HL-60 (cell line): Measurements from ENCODE around the gene RBFOX2.

ENCODE experiments used
- DNase-seq, 2 experiments: peaks; one replicate each; pipeline ENCODE4 v3.0.0-alpha.2; 2010 to 2020; ENCODE audit warnings: low read depth in 1 of 2, low spot score in 1 of 2
- H3K27ac ChIP-seq: fragments of 250-450 bp; sonication (Bioruptor Pico); replicated peaks from 2 replicates; pipeline ENCODE4 v1.5.1; 2020; ENCODE audit warnings: mild to moderate bottlenecking, moderate library complexity
- H3K27me3 ChIP-seq: fragments of 250-450 bp; sonication (Bioruptor Pico); 2 replicates; pipeline ENCODE4 v1.5.1; 2021; ENCODE audit warnings: mild to moderate bottlenecking, moderate library complexity; ENCODE audit not compliant: insufficient read depth, poor library complexity, severe bottlenecking
- H3K4me3 ChIP-seq: replicated peaks from 2 replicates; pipeline ENCODE4 v1.5.1; 2011; ENCODE audit warnings: mild to moderate bottlenecking, control low read depth, low read length; ENCODE audit not compliant: insufficient read depth
- GABPA ChIP-seq: IDR thresholded peaks from 2 replicates; pipeline ENCODE4 v1.6.1; 2012; ENCODE audit warnings: low read depth
- POLR2AphosphoS5 ChIP-seq: IDR thresholded peaks from 2 replicates; pipeline ENCODE4 v1.6.1; 2012; ENCODE audit warnings: low read depth
- SPI1 ChIP-seq: IDR thresholded peaks from 2 replicates; pipeline ENCODE4 v1.6.1; 2012; ENCODE audit warnings: low read depth, mild to moderate bottlenecking, borderline replicate concordance
- TF ChIP-seq, protein P1 (sequence below): IDR thresholded peaks from one replicate; pipeline ENCODE4 v1.5.1; 2011; ENCODE audit warnings: low read length, control low read depth, inconsistent platforms; ENCODE audit not compliant: insufficient read depth
- TF ChIP-seq, protein P2 (sequence below): IDR thresholded peaks from 2 replicates; pipeline ENCODE4 v1.6.1; 2012; ENCODE audit warnings: low read depth; ENCODE audit not compliant: insufficient replicate concordance

The RBFOX2 gene

GRCh38 chr22:35978889-35979288 lies 49.7 kb downstream of the RBFOX2 start:
- Histone ChIP-seq H3K27ac (no peak overlapping the region), H3K27me3 (peaks cover 13% of the 10 kb centered on the region), H3K4me3 (no peak overlapping the region)
- TF ChIP-seq GABPA = no peak
- no peak for DNase-seq

GRCh38 chr22:35978201-35978600 lies 50.4 kb downstream of the RBFOX2 start:
- H3K27ac ChIP-seq = no peak overlapping the region
- H3K4me3 ChIP-seq = no peak overlapping the region
- TF ChIP-seq, protein P1, sequence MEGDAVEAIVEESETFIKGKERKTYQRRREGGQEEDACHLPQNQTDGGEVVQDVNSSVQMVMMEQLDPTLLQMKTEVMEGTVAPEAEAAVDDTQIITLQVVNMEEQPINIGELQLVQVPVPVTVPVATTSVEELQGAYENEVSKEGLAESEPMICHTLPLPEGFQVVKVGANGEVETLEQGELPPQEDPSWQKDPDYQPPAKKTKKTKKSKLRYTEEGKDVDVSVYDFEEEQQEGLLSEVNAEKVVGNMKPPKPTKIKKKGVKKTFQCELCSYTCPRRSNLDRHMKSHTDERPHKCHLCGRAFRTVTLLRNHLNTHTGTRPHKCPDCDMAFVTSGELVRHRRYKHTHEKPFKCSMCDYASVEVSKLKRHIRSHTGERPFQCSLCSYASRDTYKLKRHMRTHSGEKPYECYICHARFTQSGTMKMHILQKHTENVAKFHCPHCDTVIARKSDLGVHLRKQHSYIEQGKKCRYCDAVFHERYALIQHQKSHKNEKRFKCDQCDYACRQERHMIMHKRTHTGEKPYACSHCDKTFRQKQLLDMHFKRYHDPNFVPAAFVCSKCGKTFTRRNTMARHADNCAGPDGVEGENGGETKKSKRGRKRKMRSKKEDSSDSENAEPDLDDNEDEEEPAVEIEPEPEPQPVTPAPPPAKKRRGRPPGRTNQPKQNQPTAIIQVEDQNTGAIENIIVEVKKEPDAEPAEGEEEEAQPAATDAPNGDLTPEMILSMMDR = no peak
- TF ChIP-seq POLR2AphosphoS5 (no peak), SPI1 (no peak), GABPA (no peak)
- TF ChIP-seq, protein P2, sequence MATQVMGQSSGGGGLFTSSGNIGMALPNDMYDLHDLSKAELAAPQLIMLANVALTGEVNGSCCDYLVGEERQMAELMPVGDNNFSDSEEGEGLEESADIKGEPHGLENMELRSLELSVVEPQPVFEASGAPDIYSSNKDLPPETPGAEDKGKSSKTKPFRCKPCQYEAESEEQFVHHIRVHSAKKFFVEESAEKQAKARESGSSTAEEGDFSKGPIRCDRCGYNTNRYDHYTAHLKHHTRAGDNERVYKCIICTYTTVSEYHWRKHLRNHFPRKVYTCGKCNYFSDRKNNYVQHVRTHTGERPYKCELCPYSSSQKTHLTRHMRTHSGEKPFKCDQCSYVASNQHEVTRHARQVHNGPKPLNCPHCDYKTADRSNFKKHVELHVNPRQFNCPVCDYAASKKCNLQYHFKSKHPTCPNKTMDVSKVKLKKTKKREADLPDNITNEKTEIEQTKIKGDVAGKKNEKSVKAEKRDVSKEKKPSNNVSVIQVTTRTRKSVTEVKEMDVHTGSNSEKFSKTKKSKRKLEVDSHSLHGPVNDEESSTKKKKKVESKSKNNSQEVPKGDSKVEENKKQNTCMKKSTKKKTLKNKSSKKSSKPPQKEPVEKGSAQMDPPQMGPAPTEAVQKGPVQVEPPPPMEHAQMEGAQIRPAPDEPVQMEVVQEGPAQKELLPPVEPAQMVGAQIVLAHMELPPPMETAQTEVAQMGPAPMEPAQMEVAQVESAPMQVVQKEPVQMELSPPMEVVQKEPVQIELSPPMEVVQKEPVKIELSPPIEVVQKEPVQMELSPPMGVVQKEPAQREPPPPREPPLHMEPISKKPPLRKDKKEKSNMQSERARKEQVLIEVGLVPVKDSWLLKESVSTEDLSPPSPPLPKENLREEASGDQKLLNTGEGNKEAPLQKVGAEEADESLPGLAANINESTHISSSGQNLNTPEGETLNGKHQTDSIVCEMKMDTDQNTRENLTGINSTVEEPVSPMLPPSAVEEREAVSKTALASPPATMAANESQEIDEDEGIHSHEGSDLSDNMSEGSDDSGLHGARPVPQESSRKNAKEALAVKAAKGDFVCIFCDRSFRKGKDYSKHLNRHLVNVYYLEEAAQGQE = no peak
- no peak for DNase-seq
- peaks cover 13% of the 10 kb centered on the region for H3K27me3 ChIP-seq

DNA sequence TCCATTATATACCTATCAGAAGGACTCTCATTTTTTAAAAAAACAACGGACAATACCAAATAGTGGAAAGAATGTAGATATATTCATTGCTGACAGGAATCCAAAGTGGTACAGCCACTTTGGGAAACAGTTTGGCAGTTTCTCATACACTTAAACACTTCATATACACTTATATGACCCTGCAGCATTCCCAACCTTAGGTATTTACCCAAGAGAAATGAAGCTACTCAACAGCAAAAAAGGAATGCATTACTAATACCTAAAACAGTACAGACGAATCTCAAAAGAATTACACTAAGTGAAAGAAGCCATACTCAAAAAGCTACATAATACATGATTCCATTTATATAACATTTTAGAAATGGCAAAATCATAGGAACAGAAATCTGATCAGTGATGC lies 51.5 kb downstream of the RBFOX2 start:
- TF ChIP-seq, protein P2 = no peak
- TF ChIP-seq, protein P1 = no peak
- TF ChIP-seq POLR2AphosphoS5 (no peak), SPI1 (no peak), GABPA (no peak)
- DNase-seq = no peak
- H3K27me3 ChIP-seq = peaks cover 10% of the 10 kb centered on the region
- no peak overlapping the region for H3K27ac ChIP-seq
- no peak overlapping the region for H3K4me3 ChIP-seq

- no peak for TF ChIP-seq POLR2AphosphoS5
- TF ChIP-seq SPI1 = no peak
- TF ChIP-seq, protein P2 = no peak
- TF ChIP-seq, protein P1 = no peak
- no peak for TF ChIP-seq GABPA
- DNase-seq = no peak
- Histone ChIP-seq H3K27me3 (peaks cover 2% of the 10 kb centered on the region), H3K27ac (no peak overlapping the region), H3K4me3 (no peak overlapping the region)
These were observed 55.2 kb downstream of the RBFOX2 start for GRCh38 chr22:35973388-35973787.
